HG02759 (cell line): Measurements from ENCODE around the gene SMCO1.
A peak's percentile ranks its signal among the peaks of the same experiment; 100 is the strongest.
"Not testable (repeated sequence)": the region's sequence is repeated elsewhere in the genome, so short reads cannot be mapped to it uniquely, and the experiment has no call there.

Experiments
- ATAC-seq: cut with Tn5 transposase; IDR thresholded peaks from one replicate; pipeline ENCODE4 v1.9.1; 2021; ENCODE audit warnings: mild to moderate bottlenecking, moderate library complexity; ENCODE audit not compliant: unreplicated experiment

Gene SMCO1

DNA sequence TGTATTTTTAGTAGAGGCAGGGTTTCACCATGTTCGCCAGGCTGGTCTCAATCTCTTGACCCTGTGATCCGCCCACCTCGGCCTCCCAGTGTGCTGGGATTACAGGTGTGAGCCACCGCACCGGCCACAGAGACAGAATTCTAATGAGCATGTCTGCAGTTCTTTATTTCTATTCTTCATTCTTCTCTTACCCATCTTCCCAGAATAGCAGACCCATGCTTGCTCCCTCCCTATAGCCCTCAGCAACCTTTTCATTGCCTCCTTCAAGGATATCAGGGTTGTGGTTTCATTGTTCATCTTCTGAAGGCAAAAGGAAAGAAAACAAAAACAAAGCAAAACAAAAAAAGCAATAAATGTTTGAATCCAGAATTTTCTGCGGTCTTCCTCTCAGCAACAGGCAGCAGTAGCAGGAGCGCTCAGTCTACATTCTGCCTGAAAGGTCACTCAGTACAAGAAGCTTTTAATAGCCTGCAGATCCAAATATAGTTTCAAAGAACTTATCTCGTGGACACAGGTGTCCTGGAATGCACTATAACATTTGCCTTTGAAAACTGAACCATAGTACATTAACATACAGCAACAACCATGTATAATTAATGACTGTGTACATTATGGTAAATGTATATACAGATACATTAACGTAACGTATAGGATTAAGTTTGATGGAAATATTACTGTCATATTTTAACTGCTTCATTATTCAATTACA is at the start of gene SMCO1:
TSS of gene SMCO1 (minus strand) at position 434 of the 709 bp plus-strand sequence. CDS start at position 297, 137 bp downstream.
- ATAC-seq: no peak

DNA sequence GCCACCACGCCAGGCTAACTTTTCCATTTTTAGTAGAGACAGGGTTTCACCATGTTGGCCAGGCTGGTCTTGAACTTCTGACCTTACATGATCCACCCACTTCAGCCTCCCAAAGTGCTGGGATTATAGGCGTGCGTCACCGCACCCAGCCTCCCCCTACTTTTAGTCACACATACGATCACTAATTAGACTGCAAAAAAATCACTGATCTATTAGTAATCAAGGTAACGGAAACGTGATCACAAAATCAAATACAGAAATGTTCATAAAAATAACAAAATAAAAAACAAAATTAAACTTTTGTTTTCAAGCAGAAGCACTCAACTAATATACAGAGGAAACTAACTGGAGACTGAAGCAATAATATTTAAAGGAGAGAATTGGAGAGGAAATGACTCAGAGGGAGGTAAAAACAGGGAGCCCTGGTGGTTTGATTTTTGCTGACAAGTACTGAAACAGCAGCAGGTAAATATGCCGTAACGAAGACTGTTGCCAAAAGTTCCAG is 48.6 kb upstream of the SMCO1 start:
- ATAC-seq: no peak

- no peak for ATAC-seq
Measured at GRCh38 chr3:196559826-196560225, 44.7 kb upstream of the SMCO1 start.

- ATAC-seq: no peak
Measured at GRCh38 chr3:196558476-196558875, 43.3 kb upstream of the SMCO1 start.

- ATAC-seq: no peak
Measured at GRCh38 chr3:196557236-196557635, 42.1 kb upstream of the SMCO1 start.

- no peak for ATAC-seq
Measured at GRCh38 chr3:196555295-196555694, 40.1 kb upstream of the SMCO1 start.

DNA sequence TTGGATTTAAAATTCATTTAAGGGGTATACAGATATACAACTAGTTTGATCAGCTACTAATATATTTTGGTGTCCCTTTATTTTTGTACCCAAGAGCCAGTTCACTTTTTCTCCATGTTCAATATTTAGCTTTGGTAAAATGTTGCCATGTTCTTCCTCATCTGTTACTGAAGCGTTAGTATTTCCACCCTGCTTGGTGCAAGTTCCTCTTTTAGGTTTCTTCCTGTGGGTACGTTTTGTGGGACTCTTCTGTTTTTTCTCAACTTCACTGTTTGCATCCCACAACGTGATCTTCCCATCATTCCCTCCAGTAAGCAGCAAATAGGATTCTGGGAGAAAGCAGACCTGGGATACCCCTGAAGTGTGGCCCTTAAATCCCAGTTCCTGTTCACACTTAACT is 39.1 kb upstream of the SMCO1 start:
- ATAC-seq: no peak

GRCh38 chr3:196553551-196553950 is 38.4 kb upstream of the SMCO1 start:
- no peak for ATAC-seq

GRCh38 chr3:196552253-196552652 is 37.1 kb upstream of the SMCO1 start:
- ATAC-seq: no peak

DNA sequence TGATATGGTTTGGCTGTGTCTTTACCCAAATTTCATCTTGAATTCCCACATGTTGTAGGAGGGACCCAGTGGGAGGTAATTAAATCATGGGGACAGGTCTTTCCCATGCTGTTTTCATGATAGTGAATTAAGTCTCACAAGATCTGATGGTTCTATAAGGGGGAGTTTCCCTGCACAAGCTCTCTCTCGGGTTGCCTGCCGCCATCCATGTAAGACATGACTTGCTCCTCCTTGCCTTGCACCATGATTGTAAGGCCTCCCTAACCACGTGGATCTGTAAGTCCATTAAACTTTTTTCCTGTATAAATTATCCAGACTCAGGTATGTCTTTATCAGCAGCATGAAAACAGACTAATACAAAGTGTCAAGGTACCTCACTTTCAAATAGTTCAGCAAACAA is 35.0 kb upstream of the SMCO1 start:
- ATAC-seq: not testable (repeated sequence)

- ATAC-seq: not testable (repeated sequence)
Measured at GRCh38 chr3:196549312-196549711, 34.2 kb upstream of the SMCO1 start.

DNA sequence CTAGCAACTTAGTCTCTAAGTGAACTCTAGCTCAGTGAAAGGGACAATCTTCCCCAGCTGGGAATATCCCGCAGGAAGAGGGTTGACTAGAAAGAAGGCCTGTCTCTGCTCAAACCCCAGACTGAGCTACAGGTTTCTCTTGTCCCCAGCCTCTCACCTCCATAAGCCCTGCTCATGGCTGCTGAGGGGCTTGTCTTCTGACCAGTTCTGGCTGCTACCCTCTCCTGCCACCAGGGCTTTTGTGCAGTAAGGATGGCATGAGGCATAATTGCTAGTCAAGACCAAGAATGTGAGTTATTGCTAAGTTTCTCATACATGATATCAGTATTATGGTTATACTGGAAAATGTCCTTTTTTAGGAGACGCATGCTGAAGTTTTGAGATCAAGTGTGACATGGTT is 31.9 kb upstream of the SMCO1 start:
- ATAC-seq: no peak

DNA sequence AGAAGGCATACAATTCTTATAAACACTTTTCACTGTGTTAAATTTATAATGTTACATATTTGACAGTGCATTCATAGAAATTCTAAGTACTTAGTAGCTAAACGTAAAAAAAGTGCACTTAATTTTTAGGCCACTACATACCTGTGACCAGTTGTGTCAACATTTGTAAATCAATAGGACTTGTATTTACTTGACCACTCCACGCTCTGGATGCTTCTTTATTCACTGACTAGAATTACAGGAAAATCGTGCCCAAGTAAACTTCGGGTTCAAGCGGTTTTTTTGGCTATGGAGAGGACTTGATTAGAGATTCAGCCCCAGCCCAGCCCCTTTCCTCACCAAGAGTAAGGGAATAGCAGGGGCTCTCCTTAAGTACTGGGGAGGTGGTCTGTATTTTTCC is 31.4 kb upstream of the SMCO1 start:
- ATAC-seq: no peak

DNA sequence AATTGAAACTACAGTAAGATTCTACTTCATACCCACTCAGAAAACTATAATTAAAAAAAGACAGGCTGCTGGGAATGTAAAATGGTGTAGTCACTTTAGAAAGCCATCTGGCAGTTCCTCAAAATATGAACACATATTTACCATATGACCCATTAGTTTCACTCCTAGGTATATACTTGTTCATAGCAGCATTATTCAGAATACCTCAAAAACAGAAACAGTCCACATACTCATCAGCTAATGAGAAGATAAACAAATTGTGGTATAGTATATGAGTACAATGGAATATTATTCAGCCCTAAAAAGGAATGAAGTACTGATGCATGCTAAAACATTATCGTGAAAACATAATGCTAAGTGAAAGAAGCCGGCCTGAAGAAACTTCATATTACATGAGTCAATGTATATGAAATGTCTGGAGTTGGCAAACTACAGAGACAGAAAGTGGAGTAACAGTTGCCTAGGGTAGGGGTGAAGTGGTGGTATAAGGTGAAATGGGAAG is 29.4 kb upstream of the SMCO1 start:
- ATAC-seq: no peak

DNA sequence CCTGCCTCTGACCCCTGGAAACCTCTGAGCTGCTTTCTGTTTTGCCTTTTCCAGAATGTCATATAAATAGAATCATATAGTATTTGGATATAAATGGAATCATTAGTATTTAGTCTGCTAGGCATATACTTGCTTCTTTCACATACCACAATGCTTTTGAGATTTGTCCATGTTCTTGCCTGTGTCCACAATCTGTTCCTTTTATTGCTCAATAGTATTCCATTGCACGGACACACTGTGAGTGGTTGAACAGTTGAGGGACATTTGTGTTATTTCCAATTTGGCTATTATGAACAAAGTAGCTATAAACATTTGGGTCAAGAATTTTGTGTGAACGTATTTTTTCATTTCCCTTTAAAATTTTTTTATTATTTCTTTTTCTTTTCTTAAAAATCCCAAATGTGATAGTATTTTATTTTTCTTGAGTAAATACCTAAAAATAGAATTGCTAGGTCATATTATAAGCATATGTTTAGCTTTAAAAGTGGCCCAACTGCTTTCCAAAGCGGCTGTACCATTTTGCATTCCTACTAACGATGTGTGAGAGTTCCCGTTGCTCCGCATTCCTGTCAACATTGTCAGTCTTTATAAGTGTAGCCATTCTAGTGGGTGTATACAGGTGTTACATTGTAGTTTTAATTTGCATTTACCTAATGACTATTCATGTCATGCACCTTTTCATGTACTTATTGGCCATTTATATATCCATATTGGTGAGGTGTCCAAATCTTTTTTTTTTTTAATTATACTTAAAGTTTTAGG is 26.7 kb upstream of the SMCO1 start:
- ATAC-seq: no peak

- no peak for ATAC-seq
Measured at GRCh38 chr3:196537319-196537984, 22.3 kb upstream of the SMCO1 start.

GRCh38 chr3:196533260-196533681 is 18.1 kb upstream of the SMCO1 start:
- ATAC-seq: no peak

DNA sequence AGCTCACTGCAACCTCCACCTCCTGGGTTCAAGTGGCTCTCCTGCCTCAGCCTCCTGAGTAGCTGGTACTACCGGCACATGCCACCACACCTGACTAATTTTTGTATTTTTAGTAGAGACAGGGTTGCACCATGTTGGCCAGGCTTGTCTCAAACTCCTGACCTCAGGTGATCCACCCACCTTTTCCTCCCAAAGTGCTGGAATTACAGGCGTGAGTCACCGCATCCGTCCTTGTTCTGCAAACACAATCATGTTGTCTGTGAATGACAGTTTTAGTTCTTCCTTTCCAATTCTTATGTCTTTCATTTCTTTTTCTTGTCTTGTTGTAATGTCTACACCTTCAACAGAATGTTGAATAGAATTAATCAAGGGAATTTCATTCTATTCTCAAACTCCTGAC is 16.3 kb upstream of the SMCO1 start:
- ATAC-seq: no peak

- peak; percentile 84 for ATAC-seq
Measured at GRCh38 chr3:196528639-196529233, 13.6 kb upstream of the SMCO1 start.

DNA sequence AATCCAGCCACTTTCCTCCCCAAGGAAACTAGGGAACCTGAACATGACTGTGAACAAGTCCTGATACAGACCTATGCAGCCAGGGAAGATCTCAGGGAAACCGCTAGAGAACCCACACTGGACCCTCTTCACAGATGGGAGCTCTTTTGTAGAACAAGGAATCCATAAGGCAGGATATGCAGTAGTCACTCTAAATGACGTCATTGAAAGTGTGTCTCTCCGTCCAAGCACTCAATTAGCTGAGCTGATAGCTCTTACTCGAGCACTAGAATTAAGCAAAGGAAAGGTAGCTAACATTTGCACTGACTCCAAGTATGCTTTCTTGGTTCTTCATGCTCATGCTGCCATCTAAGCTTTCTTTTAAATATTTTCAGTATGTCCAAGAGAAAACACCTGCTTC is 10.0 kb upstream of the SMCO1 start:
- ATAC-seq: no peak

- no peak for ATAC-seq
Measured at GRCh38 chr3:196524527-196524926, 9.4 kb upstream of the SMCO1 start.
